Caco-2 (cell line): ENCODE results near the gene ANKFN1. TPM values are rescaled to one million over a fixed set of nuclear protein-coding genes. Genes with fewer than 3 reads are reported as not detected.
A peak's percentile ranks its signal among the peaks of the same experiment; 100 is the strongest.

Experiments used
- BruUV-seq: library from RNA; stranded (reverse); fragments of 400-500 nt; replicated peaks from 2 replicates; lab custom pipeline; 2021; lab: Mats Ljungman, UMichigan
- CTCF ChIA-PET: fragments of 300-600 bp; sonication (Branson Sonifier 250); formaldehyde crosslinking; loops from one replicate; lab custom pipeline; 2022; ENCODE audit warnings: antibody characterized with exemption; lab: Charles Lee
- POLR2A ChIA-PET: fragments of 300-600 bp; sonication (Branson Sonifier 250); formaldehyde crosslinking; loops from one replicate; lab custom pipeline; 2022; ENCODE audit warnings: antibody characterized with exemption; lab: Charles Lee
- DNase-seq, 2 experiments: peaks; one replicate each; pipeline versions ENCODE4 v3.0.0 to v3.0.0-alpha.2; 2020 to 2022
- H3K27me3 ChIP-seq: replicated peaks from 2 replicates; pipeline ENCODE4 v1.6.0; 2011; ENCODE audit warnings: low read length; ENCODE audit not compliant: control insufficient read depth, insufficient read depth
- H3K36me3 ChIP-seq: 2 replicates; pipeline ENCODE4 v1.5.1; 2011; ENCODE audit warnings: low read length; ENCODE audit not compliant: control insufficient read depth, insufficient read depth
- H3K4me1 ChIP-seq: fragments of 250-450 bp; sonication (Bioruptor Pico); 2 replicates; pipeline ENCODE4 v1.5.1; 2020; ENCODE audit warnings: mild to moderate bottlenecking
- H3K4me3 ChIP-seq: 2 replicates; pipeline ENCODE4 v1.5.1; 2011; ENCODE audit warnings: low read depth, mild to moderate bottlenecking, control low read depth, low read length
- H3K9me3 ChIP-seq: fragments of 250-450 bp; sonication (Bioruptor Pico); 2 replicates; pipeline ENCODE4 v1.5.1; 2020; ENCODE audit warnings: mild to moderate bottlenecking, moderate library complexity
- H3K27ac Mint-ChIP-seq: one replicate; pipeline ENCODE4 v1.8.0; 2022; ENCODE audit warnings: mixed read lengths; ENCODE audit not compliant: unreplicated experiment
- H3K27me3 Mint-ChIP-seq: one replicate; pipeline ENCODE4 v1.8.0; 2022; ENCODE audit warnings: mixed read lengths; ENCODE audit not compliant: insufficient read depth, unreplicated experiment
- H3K36me3 Mint-ChIP-seq: one replicate; pipeline ENCODE4 v1.8.0; 2022; ENCODE audit warnings: mild to moderate bottlenecking, mixed read lengths; ENCODE audit not compliant: insufficient read depth, unreplicated experiment
- H3K4me1 Mint-ChIP-seq: one replicate; pipeline ENCODE4 v1.8.0; 2022; ENCODE audit warnings: low read depth, mixed read lengths; ENCODE audit not compliant: unreplicated experiment
- H3K4me3 Mint-ChIP-seq: one replicate; pipeline ENCODE4 v1.8.0; 2022; ENCODE audit warnings: mild to moderate bottlenecking, moderate library complexity, mixed read lengths; ENCODE audit not compliant: unreplicated experiment
- H3K9me3 Mint-ChIP-seq: one replicate; pipeline ENCODE4 v1.8.0; 2022; ENCODE audit warnings: mixed read lengths; ENCODE audit not compliant: unreplicated experiment
- intact Hi-C: fragments of 100-400 bp; cut with micrococcal nuclease; formaldehyde crosslinking; loops from one replicate; pipeline ENCODE4 v1.10.0; 2022; ENCODE audit not compliant: unreplicated experiment
- total RNA-seq: library from RNA; stranded (reverse); gene quantifications from 2 replicates; pipeline ENCODE4 v1.2.3, GENCODE V29; 2022
- TF ChIP-seq, protein P1 (sequence below), 2 experiments: fragments of 200-600 bp in 1 of 2; IDR thresholded peaks; 1 replicate in 1 of 2; 2 replicates in 1 of 2; pipeline versions ENCODE4 v1.5.1 to v1.8.0; 2011 to 2022; ENCODE audit warnings: antibody characterized with exemption in 1 of 2, control low read depth in 1 of 2, inconsistent platforms in 1 of 2, low read depth in 1 of 2, low read length in 1 of 2, mild to moderate bottlenecking in 1 of 2, moderate library complexity in 1 of 2; ENCODE audit not compliant: insufficient read depth in 1 of 2, severe bottlenecking in 1 of 2, unreplicated experiment in 1 of 2

The ANKFN1 gene
- total RNA-seq, 1 experiment from 2014 or later = 0.34 TPM

- H3K4me1 ChIP-seq = no peaks in the 10 kb centered on the region
- no peak for DNase-seq
- CTCF ChIA-PET = no interaction called here
- H3K27me3 ChIP-seq = no peaks in the 10 kb centered on the region
- BruUV-seq = no TSS peak
- H3K9me3 Mint-ChIP-seq = peaks cover 9% of the 10 kb centered on the region
- H3K36me3 Mint-ChIP-seq = no peaks in the 10 kb centered on the region
- no peak overlapping the region for H3K4me3 Mint-ChIP-seq
- H3K27ac Mint-ChIP-seq = no peak overlapping the region
- TF ChIP-seq, protein P1, sequence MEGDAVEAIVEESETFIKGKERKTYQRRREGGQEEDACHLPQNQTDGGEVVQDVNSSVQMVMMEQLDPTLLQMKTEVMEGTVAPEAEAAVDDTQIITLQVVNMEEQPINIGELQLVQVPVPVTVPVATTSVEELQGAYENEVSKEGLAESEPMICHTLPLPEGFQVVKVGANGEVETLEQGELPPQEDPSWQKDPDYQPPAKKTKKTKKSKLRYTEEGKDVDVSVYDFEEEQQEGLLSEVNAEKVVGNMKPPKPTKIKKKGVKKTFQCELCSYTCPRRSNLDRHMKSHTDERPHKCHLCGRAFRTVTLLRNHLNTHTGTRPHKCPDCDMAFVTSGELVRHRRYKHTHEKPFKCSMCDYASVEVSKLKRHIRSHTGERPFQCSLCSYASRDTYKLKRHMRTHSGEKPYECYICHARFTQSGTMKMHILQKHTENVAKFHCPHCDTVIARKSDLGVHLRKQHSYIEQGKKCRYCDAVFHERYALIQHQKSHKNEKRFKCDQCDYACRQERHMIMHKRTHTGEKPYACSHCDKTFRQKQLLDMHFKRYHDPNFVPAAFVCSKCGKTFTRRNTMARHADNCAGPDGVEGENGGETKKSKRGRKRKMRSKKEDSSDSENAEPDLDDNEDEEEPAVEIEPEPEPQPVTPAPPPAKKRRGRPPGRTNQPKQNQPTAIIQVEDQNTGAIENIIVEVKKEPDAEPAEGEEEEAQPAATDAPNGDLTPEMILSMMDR (IDR thresholded peaks at IDR 0.05; ENCODE audit: insufficient read depth in 1 of 2, low read depth in 1 of 2, low read length in 1 of 2, severe bottlenecking in 1 of 2, unreplicated experiment in 1 of 2) = no peak
- H3K9me3 ChIP-seq = no peaks in the 10 kb centered on the region
- H3K36me3 ChIP-seq = no peaks in the 10 kb centered on the region
- H3K4me3 ChIP-seq = no peak overlapping the region
- no peaks in the 10 kb centered on the region for H3K27me3 Mint-ChIP-seq
- POLR2A ChIA-PET = no interaction called here
- H3K4me1 Mint-ChIP-seq = no peaks in the 10 kb centered on the region
- intact Hi-C loops = no loop called here
Measured at GRCh38 chr17:56186222-56186786, 33.0 kb downstream of the ANKFN1 start.

- Histone ChIP-seq H3K9me3 (peaks cover 8% of the 10 kb centered on the region), H3K4me3 (no peak overlapping the region), H3K36me3 (no peaks in the 10 kb centered on the region), H3K27me3 (no peaks in the 10 kb centered on the region), H3K4me1 (0 out of 2 replicates have a peak, but pooled peaks cover 8% of the 10 kb centered on the region)
- ChIA-PET POLR2A (no interaction called here), CTCF (no interaction called here)
- H3K27me3 Mint-ChIP-seq = no peaks in the 10 kb centered on the region
- intact Hi-C loops = no loop called here
- peaks cover 7% of the 10 kb centered on the region for H3K4me1 Mint-ChIP-seq
- H3K36me3 Mint-ChIP-seq = no peaks in the 10 kb centered on the region
- TF ChIP-seq, protein P1 (IDR thresholded peaks at IDR 0.05; ENCODE audit: insufficient read depth in 1 of 2, low read depth in 1 of 2, low read length in 1 of 2, severe bottlenecking in 1 of 2, unreplicated experiment in 1 of 2) = no peak
- peak overlapping the region; percentile 61 for H3K27ac Mint-ChIP-seq
- H3K9me3 Mint-ChIP-seq = peaks cover 30% of the 10 kb centered on the region
- BruUV-seq = no TSS peak
- DNase-seq = no peak
- H3K4me3 Mint-ChIP-seq = no peak overlapping the region
Measured at GRCh38 chr17:56203430-56203829, 50.2 kb downstream of the ANKFN1 start.

GRCh38 chr17:56206351-56206750 lies 53.1 kb downstream of the ANKFN1 start:
- TF ChIP-seq, protein P1 (IDR thresholded peaks at IDR 0.05; ENCODE audit: insufficient read depth in 1 of 2, low read depth in 1 of 2, low read length in 1 of 2, severe bottlenecking in 1 of 2, unreplicated experiment in 1 of 2) = no peak
- POLR2A ChIA-PET = no interaction called here
- intact Hi-C loops = no loop called here
- Mint-ChIP-seq H3K9me3 (peaks cover 15% of the 10 kb centered on the region), H3K27me3 (no peaks in the 10 kb centered on the region), H3K4me1 (peaks cover 7% of the 10 kb centered on the region), H3K36me3 (no peaks in the 10 kb centered on the region), H3K4me3 (no peak overlapping the region), H3K27ac (no peak overlapping the region)
- Histone ChIP-seq H3K4me3 (no peak overlapping the region), H3K4me1 (0 out of 2 replicates have a peak, but pooled peaks cover 11% of the 10 kb centered on the region), H3K9me3 (peaks cover 12% of the 10 kb centered on the region), H3K36me3 (no peaks in the 10 kb centered on the region), H3K27me3 (no peaks in the 10 kb centered on the region)
- CTCF ChIA-PET = no interaction called here
- DNase-seq = no peak
- BruUV-seq = no TSS peak
